Thyroid gland (tissue), 4 donors: ENCODE measurements around the gene QDPR.

Experiments
- POLR2A ChIP-seq, 2 donors: fragments of 450-650 bp; IDR thresholded peaks; one replicate each; pipeline ENCODE4 v1.6.1; 2017; ENCODE audit warnings: antibody characterized with exemption in 2 of 2, mild to moderate bottlenecking in 2 of 2, moderate library complexity in 1 of 2
- TF ChIP-seq, protein P1 (sequence below), 6 experiments: fragments of 200-600 bp in 3 of 6; fragments of 450-650 bp in 3 of 6; sonication (generic) in 3 of 6; IDR thresholded peaks; one replicate each; pipeline ENCODE4 v1.5.1; 2016 to 2019; ENCODE audit warnings: antibody characterized with exemption in 6 of 6, mild to moderate bottlenecking in 2 of 6, inconsistent platforms in 1 of 6, moderate library complexity in 1 of 6

DNA sequence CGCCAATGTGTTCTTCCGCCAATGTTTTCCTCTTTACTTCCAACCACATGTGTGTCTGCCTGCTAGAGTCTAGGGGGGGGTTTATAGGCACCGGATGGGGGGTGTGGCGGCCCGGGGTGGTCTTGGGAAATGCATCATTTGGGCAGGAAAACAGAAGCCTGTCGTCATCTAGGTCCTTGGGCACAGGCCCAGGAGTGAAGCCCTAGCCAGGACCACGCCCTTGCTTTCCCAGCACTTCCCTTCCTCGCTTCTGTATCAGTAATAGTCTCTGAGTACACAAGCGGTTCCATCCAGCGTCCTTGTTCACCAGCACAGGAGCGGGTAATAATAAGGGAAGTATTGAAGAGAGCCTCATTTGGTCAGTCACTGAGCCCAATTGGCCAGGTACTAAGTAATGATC, 74.5 kb downstream of the QDPR start:
- no peak for TF ChIP-seq POLR2A (IDR thresholded peaks at IDR 0.05)
- TF ChIP-seq, protein P1, sequence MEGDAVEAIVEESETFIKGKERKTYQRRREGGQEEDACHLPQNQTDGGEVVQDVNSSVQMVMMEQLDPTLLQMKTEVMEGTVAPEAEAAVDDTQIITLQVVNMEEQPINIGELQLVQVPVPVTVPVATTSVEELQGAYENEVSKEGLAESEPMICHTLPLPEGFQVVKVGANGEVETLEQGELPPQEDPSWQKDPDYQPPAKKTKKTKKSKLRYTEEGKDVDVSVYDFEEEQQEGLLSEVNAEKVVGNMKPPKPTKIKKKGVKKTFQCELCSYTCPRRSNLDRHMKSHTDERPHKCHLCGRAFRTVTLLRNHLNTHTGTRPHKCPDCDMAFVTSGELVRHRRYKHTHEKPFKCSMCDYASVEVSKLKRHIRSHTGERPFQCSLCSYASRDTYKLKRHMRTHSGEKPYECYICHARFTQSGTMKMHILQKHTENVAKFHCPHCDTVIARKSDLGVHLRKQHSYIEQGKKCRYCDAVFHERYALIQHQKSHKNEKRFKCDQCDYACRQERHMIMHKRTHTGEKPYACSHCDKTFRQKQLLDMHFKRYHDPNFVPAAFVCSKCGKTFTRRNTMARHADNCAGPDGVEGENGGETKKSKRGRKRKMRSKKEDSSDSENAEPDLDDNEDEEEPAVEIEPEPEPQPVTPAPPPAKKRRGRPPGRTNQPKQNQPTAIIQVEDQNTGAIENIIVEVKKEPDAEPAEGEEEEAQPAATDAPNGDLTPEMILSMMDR (IDR thresholded peaks at IDR 0.05), result no peak
